ENCODE measurements around the gene SWT1.

GRCh38 chr1:185257950-185258208, 100.9 kb downstream of the SWT1 start:
- TF ChIP-seq CTCF (IDR thresholded peaks at IDR 0.05) (no peak), POLR2A (IDR thresholded peaks at IDR 0.05) (no peak)

Data from vagina (tissue), 2 donors.